ENCODE data around the gene NPY4R.

- no peak for TF ChIP-seq POLR2A (IDR thresholded peaks at IDR 0.05)
- TF ChIP-seq, protein P1, sequence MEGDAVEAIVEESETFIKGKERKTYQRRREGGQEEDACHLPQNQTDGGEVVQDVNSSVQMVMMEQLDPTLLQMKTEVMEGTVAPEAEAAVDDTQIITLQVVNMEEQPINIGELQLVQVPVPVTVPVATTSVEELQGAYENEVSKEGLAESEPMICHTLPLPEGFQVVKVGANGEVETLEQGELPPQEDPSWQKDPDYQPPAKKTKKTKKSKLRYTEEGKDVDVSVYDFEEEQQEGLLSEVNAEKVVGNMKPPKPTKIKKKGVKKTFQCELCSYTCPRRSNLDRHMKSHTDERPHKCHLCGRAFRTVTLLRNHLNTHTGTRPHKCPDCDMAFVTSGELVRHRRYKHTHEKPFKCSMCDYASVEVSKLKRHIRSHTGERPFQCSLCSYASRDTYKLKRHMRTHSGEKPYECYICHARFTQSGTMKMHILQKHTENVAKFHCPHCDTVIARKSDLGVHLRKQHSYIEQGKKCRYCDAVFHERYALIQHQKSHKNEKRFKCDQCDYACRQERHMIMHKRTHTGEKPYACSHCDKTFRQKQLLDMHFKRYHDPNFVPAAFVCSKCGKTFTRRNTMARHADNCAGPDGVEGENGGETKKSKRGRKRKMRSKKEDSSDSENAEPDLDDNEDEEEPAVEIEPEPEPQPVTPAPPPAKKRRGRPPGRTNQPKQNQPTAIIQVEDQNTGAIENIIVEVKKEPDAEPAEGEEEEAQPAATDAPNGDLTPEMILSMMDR (IDR thresholded peaks at IDR 0.05), result no peak
Measured at GRCh38 chr10:46515366-46515765, 49.6 kb upstream of the NPY4R start.

Measured in prostate gland (tissue), 2 donors.